Smooth muscle cell of bladder (primary cell): ENCODE measurements around the gene GATM. TPM values are rescaled to one million over a fixed set of nuclear protein-coding genes. Genes with fewer than 3 reads are reported as not detected.

Experiments
- total RNA-seq: library from RNA; depleted of rRNA; stranded (reverse); fragments of >200 nt; gene quantifications from 2 replicates; pipeline ENCODE4 v1.2.3, GENCODE V29; 2014

The GATM gene
- total RNA-seq, result 0.14 and 0.55 TPM in 2 replicates

GRCh38 chr15:45378149-45378912 is at the start of gene GATM:
GATM (minus strand) TSS chr15:45378544; CDS start chr15:45378453, 91 bp downstream.

Other genes with a start within 250 kb of the GATM start
- not detected in 2 replicates for gene DUOXA1, start 248.7 kb downstream of the GATM start, total RNA-seq
- gene DUOX1, start 248.6 kb downstream of the GATM start, total RNA-seq, result under 0.01 TPM in 2 replicates
- gene SHF, start 190.6 kb downstream of the GATM start, total RNA-seq, result 2.0 and 2.8 TPM in 2 replicates
- under 0.01 TPM in 1 of 2 replicates, not detected in the other for gene SLC28A2, start 126.3 kb downstream of the GATM start, total RNA-seq
- gene SLC30A4, start 144.2 kb upstream of the GATM start, total RNA-seq, result 9.4 and 9.5 TPM in 2 replicates
- gene BLOC1S6, start 208.8 kb upstream of the GATM start, total RNA-seq, result 65.4 and 69.2 TPM in 2 replicates